Stimulated activated CD8-positive, alpha-beta memory T cell treated with anti-CD3 and anti-CD28 coated beads, Interleukin-12 subunit alpha, Interleukin-12 subunit beta, amount 100 ng/mL, for 24 hours (primary cell): ENCODE measurements around the gene ASPHD1.
"Not testable (repeated sequence)": the region's sequence is repeated elsewhere in the genome, so short reads cannot be mapped to it uniquely, and the experiment has no call there.

Source experiments
- DNase-seq: peaks from one replicate; pipeline ENCODE4 v3.0.0-alpha.2; 2020; ENCODE audit errors: extremely low read depth

Gene ASPHD1

DNA sequence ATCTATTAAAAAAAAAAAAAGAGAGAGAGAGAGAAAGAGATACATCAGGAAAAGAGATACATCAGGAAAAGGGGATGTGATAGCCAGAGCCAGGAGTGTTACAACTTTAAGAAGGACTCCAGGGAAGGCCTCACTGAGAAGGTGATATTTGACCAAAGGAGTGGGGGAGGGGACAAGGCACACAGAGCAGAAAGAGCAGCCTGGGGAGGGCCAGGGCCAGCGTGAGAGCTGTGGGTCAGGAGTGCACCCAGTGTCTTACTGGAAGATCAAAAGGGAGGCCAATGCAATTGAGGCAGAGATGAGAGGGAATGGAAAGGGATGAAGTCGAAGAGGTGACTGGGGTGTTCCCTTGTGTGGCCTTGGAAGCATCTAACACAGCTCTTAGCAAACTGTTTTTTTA is 7.7 kb downstream of the ASPHD1 start:
- no peak for DNase-seq

DNA sequence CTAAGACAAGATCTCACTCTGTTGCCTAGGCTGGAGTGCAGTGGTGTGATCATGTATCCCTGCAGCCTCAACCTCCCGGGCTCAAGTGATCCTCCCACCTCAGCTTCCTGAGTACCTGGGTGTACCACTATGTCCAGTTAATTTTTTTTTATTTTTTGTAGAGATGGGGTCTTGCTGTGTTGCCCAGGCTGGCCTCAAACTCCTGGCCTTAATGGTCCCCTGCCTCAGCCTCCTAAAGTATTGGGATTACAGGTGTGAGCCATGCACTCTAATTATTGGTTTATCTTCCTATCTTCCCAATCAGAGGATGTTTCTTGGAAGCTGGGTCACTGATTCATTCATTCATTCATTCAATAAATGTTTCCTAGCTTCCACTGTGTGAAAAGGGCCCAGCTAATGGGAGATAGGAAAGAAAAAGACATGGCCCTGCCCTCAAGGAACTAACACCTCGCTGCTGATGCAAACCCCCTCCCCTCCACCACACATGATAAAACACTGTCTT is 8.5 kb downstream of the ASPHD1 start:
- no peak for DNase-seq

DNA sequence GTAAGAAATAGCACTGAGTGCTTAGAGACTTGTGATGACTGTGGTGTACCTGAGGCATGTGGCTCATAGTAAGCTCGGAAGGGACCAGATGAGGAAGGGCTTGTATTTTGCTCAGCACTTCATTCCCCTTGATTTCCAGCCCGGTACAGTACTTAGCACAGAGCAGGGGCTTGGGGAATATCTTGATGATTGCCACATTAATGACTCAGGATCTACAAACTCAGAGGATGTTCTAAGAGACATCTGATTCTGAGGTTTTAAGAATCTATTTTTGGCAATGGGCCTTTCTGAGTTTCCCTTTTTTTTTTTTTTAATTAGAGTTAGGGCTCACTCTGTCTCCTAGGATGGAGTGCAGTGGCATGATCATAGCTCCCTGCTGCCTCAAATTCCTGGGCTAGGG is 9.1 kb downstream of the ASPHD1 start:
- DNase-seq = no peak

DNA sequence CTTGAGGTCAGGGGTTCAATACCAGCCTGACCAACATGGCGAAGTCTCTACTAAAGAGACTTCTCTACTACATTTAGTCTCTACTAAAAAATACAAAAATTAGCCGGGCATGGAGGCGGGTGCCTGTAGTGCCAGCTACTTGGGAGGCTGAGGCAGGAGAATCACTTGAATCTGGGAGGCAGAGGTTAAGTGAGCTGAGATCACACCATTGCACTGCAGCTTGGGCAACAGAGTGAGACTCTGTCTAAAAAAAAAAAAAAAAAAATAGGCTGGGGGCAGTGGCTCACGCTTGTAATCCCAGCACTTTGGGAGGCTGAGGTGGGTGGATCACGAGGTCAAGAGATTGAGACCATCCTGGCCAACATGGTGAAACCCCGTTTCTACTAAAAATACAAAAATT is 9.6 kb downstream of the ASPHD1 start:
- not testable (repeated sequence) for DNase-seq

DNA sequence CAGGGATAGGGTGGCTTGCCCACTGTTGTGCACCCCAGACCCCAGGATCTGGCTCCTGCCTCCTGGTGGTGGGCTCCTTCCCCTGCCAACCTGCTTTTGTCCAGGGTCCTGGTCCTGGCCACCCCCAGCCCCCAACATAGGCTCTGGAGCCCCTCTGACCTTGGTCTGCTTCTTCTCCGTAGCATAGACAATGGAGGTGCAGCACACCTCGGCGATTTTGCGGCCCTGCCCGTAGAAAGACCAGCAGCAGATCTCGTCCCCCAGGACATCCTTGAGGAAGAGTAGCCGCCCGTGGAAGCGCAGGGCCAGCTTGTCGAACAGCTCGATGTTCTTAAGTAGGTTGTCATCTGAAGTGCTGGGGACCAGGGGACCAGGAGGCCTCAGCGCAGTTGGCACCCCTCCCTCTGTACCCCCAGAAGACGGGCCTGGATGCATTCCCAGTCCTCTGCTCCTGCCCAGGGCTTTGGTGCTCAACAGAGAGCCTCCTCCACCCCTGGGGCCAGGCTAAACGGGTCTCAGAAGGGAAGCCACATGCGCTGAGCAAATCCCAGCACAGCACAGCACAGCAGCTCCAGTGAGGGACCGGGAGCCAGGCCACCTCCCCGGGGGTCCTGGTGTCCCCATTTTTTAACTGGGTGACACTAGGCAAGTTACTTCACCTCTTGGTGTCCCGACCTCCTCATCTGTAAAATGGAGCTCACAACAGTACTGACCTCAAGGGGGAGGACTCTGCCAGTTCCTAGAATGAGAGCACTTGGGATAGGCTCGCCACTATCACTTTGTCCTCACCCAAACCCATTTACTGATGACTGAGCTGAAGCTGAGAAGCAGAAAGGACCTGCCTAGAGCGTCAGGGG is 10.8 kb downstream of the ASPHD1 start:
- no peak for DNase-seq

DNA sequence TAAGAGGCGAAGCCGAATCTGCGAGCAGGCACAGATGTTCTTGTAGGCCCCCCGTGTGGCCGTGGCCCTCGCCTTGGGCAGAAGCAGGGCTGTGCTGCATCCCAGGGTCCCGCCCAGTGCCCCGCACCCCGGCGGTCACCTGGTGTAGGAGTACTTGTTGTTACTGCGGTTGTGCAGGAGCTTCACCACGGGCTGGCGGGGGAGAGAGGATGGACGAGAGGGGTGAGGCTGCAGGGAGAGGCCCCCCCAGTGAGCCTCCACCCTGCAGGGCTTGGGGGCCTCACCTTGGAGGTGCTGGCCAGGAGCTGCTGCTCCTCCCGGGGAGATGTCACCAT is 11.4 kb downstream of the ASPHD1 start:
- DNase-seq = no peak

DNA sequence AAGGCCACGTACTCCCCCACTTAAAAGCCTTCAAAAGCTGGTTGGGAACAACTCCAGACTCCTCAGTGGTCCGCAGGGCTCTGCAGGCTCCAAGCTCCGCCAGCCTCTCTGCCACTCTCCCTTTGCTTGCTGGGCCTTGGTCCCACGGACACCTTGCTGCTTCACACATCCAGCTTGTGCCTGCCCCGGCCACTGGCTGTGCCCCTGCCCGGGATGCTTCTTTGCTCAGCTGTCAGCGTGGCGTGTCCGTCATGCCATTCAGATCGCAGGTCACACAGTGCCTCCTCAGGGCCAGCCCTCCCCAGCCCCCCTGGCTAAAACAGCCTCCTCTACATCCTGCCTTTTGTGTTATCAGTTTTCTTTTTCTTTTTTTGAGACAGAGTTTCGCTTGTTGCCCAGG is 11.8 kb downstream of the ASPHD1 start:
- no peak for DNase-seq

DNA sequence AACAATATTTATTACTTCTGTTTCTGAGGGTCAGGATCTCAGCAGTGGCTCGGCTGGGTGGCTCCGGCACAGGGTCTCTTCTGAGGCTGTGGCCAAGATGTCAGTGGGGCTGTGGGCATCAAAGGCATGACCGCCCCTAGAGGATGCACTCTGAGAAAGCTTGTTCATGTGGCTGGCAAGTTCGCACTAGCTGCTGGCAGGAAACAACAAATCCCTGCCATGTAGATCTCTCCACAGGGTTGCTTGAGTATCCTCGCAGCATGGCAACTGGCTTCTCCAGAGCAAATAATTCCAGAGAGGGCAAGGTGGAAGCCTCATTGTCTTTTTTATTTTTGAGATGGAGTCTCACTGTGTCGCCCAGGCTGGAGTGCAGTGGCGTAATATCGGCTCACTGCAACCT is 13.2 kb downstream of the ASPHD1 start:
- DNase-seq = no peak

DNA sequence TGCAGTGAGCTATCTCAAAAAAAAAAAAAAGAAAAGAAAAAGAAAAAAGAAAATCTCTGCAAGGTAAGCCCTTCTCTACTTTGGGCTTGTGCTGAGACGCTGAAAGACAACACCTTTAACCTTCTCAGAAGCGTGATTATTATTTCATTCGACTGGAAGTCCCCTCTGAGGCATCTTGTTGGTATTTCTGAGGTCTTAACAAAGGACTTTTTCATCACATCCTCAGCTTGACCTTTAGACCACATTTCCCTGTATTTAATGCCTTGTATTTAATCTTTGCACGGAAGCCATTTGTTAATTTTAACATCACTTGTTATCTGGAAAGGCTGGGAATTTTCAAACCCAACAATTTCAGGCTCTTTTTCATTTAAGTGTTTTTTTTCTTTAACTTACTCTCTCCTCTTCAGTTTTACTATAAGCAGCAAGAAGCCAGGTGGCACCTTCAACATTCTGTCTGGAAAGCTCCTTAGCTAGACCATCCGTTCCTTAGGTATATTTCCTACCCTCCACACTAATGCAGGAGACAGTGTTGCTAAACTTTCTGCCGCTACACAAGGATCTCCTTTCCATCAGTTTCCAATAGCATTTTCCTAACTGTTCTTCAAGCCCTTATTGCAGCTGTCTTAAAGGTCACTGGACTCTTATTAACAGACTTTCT is 15.4 kb downstream of the ASPHD1 start:
- no peak for DNase-seq

DNA sequence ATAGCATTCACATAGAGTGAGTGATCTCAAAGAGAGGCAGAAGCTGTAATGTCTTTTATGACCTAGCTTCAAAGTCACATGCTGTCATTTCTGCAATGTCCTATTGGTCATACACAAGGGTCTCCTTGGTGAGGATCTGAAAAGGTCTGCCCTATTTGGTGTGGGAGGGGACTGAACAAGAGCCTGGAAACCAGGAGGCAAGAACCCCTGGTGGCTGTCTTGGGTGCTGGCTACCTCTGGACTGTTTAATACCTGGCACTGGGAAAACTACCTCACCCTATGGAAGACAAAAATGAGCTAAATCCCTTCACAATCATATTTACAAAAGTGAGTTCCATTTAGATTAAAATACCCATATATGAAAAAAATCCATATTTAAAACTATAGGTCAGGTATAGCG is 16.7 kb downstream of the ASPHD1 start:
- DNase-seq = no peak

DNA sequence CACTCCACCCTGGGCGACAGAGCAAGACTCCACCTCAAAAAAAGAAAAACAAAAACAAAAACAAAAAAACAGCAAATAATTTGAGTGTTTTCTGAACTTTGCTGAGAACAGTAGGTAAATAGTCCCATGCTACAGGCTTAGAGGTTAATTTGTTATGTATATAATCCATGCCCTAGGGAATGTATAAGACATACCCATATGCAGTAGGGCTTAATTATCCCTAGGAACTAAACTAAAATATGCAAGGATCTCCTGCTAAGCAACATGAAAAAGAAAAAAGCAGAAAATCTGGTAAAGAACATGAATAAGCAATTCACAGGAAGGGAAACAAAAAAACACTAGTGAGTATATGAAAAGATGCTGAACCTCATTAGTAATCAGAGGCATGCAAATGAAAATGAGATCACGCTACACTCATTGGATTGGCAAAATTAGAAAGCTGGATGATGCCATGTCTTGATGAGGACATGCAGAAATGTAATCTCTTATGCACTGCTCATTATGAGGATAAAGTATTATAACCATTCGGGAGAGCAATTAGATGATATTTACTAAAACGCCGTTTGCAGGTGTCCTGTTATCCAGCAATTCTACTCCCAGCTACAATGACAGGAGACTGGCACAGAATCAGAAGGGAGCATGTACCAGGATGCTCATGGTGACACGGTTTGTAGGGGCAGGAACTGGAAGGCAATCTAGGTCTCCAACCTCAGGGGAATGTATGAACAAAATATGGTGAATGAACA is 20.2 kb downstream of the ASPHD1 start:
- DNase-seq = no peak

DNA sequence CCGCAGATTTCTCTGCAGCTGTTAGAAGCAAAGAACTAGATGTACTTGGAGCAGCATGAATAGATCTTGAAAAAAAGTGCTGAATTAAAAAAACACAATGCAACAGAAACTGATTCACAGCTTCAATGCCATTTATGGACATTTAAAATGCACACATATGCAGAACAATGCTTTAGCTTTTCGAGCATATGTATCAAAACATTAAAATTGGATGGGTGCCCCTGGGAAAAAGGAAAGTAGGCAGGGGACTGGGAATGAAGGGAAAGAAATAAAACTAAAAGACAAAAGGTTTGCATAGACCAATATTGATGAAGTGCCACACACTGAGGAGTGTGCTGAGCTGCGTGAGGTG is 20.7 kb downstream of the ASPHD1 start:
- no peak for DNase-seq

DNA sequence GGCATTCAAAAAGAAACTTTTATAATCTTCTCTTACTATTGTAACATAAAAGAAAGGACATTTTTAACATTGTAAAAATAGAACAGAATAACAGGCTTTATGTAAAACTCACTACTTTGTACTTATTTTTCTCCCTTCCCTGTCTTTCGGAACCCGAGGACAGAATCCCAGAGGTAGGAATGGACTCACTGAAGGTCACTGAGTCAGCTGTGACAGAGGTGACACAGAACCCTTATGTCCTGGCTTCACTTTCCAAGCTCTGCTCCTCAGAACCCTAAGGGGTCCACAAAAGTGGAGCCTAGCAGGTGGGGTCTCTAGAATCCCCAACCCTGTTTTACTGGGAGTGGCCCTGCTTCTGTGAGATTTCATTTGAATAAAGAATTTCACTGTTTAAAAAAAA is 22.0 kb downstream of the ASPHD1 start:
- DNase-seq = no peak

DNA sequence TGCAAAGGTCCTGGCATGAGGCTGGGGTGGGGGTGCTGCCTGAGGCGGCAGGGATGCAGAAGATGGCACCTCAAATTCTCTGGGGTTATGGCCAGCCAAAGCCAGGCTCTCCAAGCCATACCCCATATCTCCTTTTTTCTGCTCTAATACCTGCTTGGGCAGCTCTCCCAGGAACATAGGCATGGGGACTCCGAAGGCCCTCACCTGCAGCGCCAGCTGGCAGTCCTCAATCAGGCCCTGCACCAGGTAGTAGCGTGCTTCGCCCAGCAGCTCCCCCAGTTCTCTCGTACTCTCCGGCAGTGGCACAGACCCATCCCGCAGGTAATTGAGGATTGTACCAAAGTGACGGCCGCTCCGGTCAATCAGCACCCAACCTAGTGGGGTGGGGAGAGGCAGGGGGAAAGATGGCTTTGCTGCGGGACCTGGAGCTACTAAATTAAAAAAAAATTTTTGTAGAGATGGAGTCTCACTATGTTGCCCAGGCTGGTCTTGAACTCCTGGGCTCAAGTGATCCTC is 22.8 kb downstream of the ASPHD1 start:
- DNase-seq = no peak

DNA sequence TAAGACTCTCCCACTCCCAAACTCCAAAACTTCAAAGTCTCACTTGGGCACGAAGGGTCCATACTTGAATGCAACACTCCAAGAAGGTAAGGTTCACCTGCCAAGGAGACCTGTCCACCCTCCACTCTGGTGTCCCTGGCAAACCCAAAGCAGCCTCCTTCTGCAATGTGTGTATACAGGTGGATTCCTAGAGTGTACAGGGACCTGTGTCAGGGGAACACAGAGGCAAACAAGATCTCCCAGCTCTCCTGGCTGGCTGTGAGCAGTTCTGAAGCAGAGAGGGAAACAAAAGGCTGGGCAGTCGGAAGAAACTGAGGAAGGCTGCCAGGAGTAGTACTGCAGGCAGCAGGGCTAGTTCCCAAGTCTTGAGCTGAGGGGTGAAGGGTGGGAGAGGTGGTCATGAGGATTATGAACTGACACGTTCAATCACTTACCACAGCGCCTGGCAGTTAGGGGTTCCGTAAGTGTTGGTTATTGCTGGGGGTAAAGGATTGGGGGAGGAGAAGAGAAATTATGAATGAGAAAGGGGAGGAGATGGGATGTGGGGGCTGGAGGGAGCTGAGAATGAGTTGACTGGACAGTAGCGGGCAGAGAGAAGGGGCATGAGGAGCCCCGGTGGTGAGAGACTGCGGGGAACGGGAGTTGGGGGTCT is 24.9 kb downstream of the ASPHD1 start:
- DNase-seq = no peak

DNA sequence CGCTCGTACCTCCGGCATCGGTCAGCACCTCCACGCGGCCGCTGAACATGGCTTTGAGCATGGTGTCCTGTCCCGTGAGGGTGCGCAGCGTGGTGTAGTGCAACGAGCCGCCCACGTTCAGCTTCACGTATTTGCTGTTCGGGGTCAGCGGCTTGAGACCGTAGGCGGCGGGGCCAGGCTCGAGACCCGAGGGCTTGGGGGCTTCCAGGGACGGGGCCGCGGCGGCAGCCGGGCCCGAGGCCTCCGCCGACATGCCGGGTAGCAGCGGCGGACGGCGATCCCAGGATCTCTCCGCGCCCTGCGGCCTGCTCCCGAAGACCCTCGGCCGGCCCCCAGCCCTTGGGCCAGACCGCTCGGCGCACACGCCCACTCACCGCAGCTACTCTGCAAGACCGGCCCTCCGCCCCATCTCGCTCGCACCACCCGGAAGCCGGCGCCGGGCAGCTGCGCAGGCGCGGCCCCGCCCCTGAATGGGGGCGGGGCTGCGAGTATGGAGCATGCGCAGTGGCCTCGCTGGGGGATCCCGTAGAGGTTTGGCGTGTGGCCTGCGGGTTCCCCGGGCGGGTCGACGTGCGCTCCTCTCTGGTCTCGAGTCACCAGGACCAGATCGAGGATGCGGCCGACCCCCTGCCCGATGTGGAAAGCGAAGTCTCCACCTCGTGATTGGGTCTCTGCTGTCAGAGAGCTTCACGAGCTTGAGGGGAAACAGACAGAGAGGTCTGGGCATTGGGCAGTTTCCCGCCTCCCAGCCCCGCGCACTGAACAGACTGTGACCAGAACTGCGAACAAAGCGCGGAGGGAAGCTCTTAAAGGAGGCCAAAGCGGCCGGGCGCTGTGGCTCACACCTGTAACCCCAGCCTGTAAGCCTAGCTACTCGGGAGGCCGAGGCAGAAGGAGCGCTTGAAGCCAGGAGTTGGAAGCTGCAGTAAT is 25.8 kb downstream of the ASPHD1 start, which contains the start of gene KCTD13:
TSS of gene KCTD13 (minus strand) at position 446 of the 930 bp plus-strand sequence. CDS start at position 253, 193 bp downstream.
- DNase-seq = peak; percentile 63

DNA sequence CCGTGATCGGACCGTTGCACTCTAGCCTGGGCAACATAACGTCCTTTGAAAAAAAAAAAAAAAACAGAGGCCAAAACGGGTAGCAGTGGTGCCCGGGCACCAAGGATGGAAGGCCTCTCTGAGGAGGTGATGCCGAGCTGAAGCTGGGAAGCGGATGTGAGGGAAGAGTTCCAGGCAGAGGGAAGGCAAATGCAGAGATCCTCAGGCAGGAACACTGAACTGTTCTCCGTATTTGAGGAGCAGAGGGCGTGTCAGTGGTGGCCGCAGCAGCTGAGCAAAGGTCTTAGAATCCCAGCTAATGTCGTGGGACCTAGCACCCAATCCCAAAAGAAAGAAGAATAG is 26.4 kb downstream of the ASPHD1 start:
- DNase-seq = no peak

DNA sequence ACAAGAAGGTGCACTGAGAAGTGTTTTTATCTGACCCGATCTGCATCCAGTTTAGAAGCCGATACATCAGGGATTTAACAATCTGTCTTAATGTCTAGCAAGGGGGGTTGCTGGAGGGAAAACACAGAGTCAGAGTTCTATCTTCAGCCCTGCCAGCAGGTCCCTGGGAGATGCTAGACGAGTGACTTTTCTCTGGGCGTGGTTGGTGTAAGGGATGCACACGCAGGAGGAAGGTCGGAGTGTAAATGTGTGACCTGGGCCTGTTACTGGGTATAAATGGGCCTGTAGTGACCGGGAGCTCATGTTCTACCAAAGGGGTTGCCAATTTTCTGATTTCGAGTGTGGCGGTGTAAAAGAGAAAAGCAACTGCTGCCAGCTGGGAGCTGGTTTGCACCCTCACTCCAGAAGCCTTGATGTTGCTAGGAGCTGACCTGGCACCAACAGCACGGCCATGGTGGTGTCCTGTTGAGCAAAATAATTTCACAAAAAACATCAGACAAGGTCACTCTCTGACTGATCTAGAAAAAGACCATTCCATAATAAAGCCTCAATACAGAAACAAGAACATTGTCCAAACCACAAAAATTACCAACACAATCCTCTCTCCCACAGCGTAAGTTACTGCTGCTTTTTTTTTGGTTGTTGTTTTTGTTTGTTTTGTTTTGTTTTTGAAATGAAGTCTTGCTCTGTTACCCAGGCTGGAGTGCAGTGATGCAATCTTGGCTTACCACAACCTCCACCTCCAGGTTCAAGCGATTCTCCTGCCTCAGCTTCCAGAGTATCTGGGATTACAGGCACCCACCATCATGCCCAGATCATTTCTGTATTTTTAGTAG is 27.0 kb downstream of the ASPHD1 start:
- no peak for DNase-seq

DNA sequence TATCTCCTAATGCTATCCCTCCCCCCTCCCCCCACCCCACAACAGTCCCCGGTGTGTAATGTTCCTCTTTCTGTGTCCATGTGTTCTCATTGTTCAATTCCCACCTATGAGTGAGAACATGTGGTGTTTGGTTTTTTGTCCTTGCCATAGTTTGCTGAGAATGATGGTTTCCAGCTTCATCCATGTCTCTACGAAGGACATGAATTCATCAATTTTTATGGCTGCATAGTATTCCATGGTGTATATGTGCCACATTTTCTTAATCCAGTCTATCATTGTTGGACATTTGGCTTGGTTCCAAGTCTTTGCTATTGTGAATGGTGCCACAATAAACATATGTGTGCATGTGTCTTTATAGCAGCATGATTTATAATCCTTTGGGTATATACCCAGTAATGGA is 31.5 kb downstream of the ASPHD1 start:
- DNase-seq = not testable (repeated sequence)

DNA sequence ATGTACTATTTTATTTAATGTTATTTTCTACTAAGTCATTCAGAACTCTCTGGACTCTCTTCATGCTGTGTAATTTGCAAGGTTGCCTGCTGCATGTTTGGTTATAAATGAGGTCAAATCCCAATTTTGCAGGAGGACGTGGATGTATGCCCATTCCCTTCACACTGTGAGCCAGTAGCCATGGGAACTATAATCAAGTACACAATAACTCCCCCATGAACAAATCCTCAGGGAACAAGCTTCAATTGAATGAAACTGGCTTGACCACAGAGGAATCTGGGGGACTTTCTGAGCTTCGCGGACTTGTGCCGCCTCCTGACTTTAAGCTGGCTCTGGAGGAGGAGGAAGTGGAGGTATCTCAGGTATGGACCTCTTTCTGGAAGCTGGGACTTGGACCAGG is 40.4 kb downstream of the ASPHD1 start:
- DNase-seq = no peak
